AG08395 (cell line): ENCODE results near the gene DNAH17.

Source experiments
- DNase-seq: peaks from one replicate; pipeline ENCODE4 v3.0.0; 2012; ENCODE audit warnings: mixed read lengths, low spot score

The DNAH17 gene

DNA sequence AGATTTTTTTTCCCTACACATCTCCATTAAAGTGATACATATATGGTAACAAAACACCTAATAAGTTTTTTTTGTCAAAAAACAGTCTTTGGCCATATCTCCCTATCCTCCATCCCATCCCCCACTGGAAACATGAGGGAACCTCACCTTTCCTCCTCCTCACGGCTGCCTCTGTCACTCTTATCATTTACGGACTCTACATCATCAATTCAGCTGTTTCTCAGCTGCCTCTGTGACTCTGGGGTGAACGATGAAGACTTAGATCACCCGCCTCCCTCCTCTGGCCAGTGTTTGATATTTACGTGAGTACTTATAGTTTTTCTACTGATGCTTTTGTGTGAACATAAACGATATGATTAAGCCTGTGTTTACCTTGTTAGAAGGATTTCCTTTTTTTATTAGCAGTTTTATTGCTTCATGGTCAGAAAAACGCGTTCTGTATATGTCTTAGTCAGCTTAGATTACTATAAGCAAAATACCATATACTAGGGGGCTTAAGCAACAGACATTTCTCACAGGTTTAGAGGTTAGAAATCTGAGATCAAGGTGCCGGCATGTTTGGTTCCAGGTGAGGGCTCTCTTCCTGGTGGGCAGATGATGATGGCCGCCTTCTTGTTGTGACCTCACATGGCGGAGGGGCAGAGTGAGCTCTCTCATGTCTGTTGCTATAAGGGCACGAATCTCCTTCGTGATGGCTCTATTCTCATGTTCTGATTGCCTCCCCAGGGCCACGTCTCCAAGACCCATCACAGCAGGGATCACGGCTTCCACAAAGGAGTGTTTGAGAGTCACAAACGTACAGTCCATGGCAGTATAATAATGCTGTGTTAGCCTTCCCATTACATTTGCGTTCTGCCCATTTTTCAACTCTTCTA, 32.1 kb downstream of the DNAH17 start:
- no peak for DNase-seq

DNA sequence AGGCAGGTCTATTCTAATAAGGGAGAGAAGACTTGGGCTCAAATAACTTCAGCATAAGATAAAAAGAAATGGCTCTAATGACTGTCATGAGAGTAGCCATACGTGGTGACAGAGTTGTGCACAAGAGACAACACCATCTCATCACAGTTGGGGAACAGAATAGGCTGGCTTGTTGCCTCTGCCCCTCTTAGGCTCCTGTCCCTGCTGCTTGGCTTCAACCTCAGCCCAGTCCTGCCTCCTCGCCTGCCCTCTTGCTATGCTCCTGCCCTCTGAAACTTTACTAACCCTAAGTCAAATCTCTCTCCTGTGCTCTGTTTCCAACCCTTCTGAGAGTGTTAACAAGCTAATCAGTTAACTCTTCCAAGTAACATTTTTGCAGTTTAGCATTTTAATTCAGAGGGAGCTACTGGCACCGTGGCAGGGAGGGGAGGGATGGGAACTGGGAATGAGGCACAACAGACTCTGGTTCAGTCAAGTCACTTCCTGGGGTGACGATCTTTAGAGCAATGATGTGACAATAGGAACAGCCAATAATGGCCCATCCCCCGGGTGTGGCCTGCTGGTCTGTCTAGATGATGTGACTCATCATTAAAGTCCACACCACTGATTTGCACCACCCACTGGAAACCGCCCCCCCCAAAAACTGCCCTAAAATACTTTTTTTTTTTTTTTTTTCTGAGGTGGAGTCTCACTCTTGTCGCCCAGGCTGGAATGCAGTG, 35.5 kb downstream of the DNAH17 start:
- peak; percentile 48 for DNase-seq

DNA sequence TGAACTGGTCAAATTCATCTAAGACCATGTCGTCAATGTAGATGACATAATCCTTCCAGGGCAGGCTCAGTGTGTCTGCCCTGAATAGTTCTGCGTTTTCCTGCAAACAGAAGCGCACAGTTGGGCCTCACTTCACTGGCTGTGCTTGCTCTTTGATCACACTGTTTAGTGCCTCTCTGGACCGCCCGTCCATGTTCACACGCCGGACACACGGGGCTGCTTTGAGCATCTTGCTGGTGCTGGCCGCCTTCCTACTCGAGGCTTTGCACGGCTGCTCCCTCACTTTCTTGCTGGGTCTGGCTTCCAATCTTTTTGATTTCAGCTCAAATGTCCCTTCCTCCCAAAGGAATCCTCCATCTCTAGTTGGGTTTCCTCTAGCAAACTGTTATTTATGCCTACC, 37.4 kb downstream of the DNAH17 start:
- DNase-seq = no peak

DNA sequence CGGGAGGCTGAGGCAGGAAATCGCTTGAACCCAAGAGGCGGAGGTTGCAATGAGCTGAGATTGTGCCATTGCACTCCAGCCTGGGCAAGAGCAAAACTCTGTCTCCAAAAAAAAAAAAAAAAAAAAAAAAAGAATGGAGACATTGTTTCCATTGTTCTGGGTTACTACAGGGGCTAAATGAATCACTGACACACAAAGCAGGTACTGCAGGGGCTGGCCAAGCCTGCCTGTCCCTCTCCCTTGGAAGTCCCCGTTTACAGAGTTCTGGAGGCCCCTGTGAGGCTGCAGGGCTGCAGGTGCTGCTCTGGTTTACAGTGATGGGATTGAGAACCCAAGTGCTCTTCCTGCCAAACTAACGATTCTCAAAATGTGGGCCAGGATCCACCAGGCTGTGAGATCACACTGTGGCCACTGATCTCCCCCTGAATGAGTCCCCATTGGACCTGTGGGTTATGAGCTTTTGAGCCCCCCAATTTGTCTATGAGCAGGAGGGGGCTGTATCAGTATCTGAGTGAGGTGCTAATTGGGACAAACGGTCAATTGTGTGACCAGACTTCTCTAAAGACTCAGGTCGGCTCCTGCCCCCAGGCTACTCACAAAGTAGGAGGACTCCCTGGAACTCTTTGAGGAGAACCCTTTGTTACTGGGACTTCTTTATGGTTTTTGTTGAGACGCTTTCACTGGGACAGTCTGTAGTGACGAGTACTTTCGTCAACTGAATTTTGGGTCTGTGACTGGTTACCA, 39.0 kb downstream of the DNAH17 start:
- no peak for DNase-seq

DNA sequence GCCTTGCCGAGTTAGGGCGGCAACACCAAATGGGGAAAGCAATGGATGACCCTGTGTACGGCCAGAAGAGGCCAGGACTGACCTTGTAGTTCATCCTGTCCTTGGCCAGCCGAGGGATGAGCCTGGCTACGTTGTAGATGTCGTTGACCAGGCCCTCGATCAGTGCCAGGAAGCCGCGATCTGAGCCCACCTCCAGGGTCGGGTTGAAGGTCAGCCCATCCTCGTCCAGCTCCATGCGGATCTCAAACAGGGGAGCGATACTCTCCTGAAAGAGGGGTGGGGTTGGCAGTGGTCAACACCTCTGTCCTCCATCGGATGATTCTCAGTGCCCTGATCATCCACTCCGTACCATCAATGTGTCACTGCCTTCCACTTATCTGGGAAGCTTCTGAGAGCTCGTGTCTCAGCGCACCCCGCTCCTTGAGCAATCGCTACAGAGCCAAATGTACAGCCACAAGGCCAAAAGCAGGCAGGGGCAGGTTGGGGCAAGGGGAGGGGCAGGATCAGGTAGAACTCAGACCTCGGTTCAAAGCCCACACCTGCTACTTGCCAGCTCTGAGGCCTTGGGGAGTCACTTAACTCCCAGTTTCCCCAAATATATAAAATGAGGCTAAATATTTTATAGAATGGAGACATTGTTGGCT, 39.9 kb downstream of the DNAH17 start:
- DNase-seq = no peak

DNA sequence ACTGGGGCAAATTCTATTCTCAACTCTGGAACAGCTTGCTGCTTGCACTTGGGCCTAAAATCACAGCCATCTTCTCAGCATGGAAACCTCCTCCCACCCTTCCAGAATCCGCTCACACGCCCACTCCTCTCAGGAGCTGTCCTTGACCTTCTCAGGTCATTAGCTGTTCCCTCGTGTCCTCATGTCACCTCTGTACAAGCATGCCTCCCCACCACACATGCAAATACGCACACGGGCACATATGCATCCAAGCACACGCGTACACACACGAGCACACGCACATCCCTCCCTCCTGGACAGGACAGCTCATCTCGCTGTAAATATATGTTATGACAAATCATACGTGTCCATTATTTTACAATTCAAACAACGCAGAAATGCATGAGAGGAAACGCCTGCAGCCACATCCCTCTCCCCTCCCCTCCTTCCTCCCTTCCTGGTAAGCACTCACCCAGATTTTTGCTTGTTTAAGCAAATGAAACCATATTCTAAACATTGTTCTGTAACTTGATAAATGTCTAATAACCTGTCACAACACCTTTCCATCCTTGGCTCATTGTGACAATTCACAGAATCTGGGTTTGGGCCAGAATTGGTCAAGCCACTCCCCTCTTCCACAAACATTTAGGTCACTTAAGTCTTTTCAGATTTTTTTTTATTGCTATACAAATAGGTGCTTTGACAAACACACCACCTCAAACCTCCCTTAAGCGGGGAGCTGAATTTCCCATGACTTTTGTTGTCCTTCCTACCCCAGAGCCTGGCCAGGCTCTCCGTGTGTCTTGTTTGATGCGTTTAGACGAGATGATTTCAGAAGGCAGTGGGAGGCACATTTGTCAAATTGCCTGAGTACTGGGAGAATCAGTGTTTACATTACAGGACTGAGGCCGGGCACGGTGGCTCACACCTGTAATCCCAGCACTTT, 41.7 kb downstream of the DNAH17 start:
- no peak for DNase-seq

DNA sequence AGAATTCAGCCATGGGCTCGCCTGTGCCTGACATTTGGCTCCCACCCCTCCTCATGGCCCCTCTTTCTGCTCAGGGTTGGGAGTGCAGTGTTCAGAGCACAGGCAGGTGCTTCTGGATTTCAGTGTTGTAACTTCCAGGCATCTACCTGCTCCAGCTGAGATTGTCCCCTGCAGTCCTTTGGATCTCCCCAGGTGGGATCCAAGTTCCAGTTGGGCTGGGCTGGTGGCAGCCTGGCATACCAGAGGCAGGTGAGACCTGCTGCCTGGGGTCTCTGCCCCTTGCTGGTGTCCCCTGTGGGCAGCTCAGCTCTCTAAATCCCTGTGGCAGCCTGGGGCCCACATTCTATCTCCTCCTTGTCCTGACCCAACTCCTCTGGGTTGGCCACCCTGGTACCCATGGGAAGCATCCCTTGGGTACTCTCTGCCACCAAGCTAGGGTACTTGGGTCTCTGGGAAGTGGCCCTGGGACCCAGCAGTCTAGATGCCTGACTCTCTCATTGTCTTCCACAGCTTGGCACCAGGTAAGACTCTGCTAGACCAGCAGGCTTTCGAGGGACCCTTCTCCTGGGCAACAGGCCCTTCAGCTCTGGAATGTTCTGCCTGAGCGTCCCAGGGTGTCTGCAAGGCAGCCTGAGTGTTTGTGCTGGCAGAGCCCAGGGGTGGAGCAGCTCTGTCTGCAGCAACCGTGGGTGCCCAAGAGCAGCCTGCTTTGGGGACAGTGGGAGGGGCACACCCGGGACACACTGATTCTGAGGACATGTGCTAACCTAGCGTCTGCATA, 42.5 kb downstream of the DNAH17 start:
- no peak for DNase-seq

DNA sequence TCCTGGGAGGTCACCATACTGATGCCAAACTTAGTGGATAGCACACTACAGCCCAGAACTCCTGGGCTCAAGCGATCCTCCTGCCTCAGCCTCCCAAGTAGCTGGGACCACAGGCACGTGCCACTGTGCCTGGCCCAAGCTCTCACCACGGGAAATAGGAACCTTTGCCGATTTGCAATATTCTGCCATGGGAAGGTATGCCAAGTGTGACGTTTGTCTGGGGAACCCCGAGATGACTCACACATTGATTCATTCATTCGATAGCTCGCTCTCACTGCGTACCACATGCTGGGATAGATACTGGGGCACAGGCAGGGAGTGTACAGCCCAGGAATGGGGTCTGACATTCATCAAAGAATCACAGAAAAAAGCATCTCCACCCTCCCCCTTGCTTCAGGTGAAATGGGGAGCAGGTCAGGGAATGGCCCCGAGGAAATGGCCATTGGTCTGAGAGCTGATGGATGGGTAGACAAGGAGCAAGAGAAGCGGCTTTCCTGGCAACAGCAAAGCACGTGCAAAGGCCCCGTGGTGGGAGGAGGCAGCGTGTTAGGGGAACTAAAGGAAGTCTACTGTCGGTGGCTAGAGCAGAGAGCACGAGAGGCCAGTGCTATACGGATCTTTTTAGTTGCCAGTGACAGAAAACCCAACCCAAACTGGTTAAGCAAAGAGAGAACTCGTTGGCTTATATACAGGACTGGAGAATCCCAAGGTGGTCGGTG, 44.1 kb downstream of the DNAH17 start:
- DNase-seq = peak; percentile 48

DNA sequence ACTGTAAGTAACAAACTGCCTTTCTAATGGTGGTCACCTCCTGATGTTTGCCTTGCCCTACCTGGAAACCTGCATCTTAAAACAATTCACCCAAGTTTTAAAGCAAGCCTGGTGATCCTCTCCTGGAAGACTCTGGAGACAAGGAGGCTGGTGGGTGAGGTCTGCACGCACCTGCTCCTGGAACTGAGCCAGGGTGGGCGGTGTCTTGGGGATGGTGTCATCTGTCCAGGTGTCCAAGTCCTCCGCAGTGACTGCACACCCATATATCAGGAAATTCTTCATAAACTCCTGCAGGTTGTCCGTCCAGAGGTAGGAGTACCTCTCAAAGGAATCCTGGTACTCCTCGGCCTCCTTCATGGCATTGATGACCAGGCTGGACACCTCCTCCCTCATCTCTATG, 44.9 kb downstream of the DNAH17 start:
- DNase-seq = no peak

DNA sequence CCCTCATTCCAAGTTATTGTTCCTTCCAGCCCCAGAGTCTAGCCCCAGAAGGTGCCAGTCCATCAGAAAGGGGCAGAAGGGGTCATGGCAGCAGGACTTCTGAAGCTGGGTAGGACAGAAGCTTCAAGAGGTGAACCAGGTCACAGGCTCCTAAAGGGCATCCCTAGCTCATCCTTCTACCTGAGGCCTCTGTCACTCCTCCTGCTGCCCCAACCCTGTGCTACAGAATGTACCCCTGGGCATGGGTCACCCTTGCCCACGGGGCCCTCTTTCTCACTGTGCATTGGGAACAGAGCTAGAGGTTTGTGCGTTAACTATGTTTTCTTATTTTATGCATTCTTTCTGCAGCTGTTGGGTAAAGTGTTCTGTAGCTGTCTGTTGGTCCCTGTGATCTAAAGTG, 46.5 kb downstream of the DNAH17 start:
- no peak for DNase-seq

DNA sequence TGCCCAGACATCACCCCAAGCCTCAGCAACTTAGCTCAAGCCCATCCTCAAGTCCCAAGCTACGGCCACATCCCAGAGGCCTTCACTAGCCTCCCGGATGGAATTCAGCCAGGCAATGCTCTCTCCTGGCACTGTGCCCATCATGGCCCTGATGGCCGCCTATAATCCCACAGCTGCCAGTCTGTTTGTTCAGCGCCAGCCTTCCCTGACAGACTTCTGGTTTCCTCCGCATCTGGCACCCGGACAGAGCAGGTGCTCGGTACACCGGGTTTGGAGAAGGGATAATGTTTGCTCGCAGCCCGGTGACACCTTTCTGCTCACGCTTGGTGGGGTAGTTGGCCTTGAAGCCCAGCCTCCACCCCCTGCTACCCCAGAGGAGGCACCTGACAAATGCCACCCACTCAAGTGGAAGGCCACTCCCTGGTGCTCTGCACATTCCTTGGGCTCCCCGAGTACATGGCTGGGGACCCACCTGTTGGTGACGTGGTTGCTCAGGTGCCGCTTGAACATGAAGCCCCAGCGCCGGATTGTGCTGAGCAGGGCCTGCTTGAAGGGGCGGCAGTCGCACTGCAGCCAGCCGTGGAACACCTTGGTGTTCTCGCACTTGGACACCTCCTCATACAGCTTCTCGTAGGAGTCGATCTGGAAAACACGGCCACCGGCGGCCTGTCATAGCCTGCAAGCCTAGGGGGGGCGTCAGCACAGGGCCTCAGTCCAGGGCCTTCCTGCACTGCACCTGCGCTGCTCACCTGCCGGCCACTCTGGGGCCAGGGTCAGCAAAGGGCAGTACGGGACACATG, 47.1 kb downstream of the DNAH17 start:
- no peak for DNase-seq

DNA sequence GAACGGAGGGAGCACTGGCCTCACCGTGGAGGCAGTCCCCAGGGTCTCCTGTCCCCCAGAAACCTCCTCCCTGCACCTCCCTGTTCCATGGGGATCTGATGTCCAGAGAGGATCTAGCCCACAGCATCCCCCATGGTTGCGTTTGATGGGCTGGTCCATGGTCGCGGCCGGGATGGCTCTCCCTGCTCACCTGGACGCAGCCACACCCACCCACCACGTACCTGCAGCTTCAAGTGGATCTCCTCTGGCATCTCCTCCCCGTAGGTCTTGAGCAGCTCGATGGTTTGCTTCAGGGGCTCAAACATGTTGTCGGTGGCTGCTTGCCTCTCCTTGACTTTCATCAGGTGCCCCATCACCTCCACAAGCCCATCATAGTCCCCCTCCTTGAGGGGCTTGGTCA, 47.9 kb downstream of the DNAH17 start:
- DNase-seq = no peak

DNA sequence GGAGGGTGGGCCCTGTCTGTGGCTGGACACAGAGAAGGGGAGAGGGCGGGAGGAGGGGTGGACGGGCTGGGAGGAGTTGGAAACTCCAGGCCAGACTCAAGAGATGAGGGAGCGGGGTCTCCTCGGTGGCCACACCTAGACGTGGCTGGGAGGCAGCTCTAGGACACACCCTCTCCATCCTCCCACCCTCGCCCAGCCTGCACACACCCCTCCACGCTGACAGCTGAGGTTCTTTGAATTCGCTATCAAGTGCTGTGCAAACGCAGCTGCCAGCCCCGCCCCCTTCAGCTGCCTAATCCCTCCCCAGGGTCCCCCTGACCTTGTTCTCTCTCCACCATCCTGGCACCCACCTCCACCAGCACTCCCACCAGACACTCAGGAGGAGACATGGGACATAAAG, 48.7 kb downstream of the DNAH17 start:
- no peak for DNase-seq

DNA sequence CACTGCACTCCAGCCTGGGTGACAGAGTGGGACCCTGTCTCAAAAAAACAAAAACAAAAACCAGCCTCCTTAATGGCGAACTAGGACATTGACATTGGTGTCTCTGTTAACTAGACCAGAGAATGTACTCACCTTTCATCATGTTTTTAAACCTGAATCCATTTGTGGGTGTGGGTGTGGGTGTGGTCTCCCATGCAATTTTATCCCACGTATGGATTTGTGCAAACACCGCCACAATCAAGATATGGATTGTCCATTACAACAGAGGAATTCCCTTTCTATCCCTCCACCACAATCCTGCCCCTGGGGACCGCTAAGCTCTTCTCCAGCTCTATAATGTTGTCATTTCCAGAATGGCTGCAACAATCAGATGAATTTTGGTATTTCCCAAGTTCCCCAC, 49.9 kb downstream of the DNAH17 start:
- no peak for DNase-seq

DNA sequence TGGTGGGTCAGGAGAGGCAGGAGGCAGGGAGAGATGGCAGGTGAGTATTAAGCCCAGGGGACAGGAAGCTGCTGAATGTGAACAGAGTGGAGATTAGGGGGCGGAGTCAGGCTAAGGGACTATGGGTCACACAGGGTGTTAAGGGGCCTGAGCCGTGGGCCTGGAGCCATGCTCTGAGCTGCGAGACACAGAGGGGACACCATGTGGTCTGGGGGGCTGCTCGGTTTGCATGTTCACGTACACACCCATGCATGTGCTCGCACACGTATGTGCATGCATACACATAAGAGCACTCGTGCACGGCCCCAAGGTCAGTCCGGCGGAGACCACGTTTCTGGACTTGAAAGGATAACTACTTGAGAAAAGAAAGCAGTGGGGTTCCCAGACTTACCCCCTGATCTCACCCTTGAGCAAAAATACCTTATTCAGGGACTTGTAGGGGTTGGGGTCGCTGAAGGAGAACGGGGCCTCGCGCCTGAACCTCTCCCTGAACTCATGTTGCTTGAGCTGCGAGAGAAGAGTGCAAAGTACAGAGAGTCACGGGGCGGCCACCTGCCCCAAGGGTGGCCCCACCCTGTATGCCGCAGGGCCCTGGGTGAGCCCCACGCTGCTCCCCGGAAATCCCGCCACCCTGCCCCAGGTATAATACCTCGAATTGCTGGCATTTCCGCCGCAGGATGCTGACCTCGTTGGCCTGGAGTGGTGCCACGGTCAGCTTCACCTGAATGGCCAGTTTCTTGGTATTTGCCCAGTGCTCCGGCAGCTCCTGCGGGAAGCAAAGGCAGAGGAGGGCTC, 50.8 kb downstream of the DNAH17 start:
- no peak for DNase-seq

DNA sequence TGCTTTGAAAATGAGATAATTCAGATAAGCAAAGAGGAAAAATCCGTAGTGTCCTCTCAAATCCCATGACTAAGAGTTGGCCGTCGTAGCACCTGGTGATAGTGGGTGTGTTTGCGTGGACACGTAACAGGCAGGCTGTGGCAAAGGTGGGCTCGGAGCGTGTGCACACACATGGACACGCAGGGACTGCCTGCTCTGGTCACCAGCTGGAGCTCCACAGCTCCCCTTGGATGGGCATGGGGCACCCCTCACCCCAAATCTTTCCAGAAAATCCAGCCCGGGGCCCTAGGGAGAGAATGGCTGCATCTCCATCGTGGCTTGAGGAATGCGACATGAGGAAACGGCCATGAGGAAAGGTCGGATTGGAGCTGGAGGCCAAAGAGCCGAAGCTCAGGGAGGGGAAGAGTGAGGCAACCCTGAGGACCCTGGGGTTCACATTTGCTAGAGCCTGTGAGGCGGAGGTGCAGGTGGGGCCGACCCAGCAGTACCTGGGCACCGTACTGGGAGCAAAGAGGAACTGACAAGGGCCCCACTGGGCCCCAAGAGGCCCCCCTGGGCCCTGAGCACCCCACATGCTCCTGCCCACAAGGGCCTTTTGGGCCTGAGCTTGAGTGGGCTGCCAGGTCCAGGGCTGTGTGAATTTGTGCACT, 51.6 kb downstream of the DNAH17 start:
- no peak for DNase-seq

DNA sequence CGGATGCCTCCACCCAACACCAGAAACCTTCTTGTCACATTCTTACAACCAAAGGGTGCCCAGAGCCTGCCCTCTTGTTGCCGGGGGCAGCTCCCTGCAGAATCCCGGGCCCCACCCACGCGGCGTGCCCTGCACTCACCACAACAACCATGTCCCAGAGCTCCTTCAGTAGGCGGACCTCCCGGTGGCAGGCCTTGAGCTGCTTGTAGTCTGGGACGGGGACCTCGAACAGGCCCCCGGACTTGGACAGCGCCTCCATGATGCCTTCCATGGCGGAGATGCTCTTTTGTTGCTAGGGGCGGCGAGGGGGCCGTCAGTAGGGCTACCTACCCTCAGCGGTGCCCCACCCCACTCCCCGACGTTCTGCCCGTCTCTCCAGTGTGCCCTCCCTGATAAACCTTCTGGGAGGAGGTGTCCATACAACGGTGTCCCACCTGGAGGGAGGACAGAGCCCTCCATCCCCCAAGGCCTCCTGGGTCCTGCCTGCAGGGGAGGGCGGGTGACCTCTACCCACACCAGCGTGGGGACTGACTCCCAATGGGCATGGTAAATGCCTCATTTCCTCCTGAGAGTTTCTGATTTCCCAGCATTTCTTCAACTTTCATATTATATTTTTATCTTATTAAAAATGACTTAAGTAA, 52.2 kb downstream of the DNAH17 start:
- no peak for DNase-seq
